Neural progenitor cell (in vitro differentiated cells): ENCODE data around the gene MRPL57. TPM values are rescaled to one million over a fixed set of nuclear protein-coding genes. Genes with fewer than 3 reads are reported as not detected.
"Not testable (repeated sequence)": the region's sequence is repeated elsewhere in the genome, so short reads cannot be mapped to it uniquely, and the experiment has no call there.

Experiments
- DNase-seq: peaks from one replicate; pipeline ENCODE4 v3.0.0-alpha.2; 2016; ENCODE audit warnings: low spot score
- H2AFZ ChIP-seq: fragments of 200-600 bp; sonication (generic); replicated peaks from 2 replicates; pipeline ENCODE4 v1.6.1; 2016; ENCODE audit warnings: antibody characterized with exemption
- H3F3A ChIP-seq: fragments of 200-600 bp; sonication (generic); 2 replicates; pipeline ENCODE4 v1.6.1; 2016; ENCODE audit warnings: antibody characterized with exemption, low read depth
- H3K27ac ChIP-seq: fragments of 200-600 bp; sonication (generic); 2 replicates; pipeline ENCODE4 v1.5.1; 2016; ENCODE audit warnings: mild to moderate bottlenecking
- H3K27me3 ChIP-seq: fragments of 200-600 bp; sonication (generic); 2 replicates; pipeline ENCODE4 v1.6.1; 2016; ENCODE audit warnings: mild to moderate bottlenecking, moderate library complexity
- H3K36me3 ChIP-seq: fragments of 200-600 bp; sonication (generic); 2 replicates; pipeline ENCODE4 v1.5.1; 2016
- H3K4me1 ChIP-seq: fragments of 200-600 bp; sonication (generic); 2 replicates; pipeline ENCODE4 v1.6.1; 2016; ENCODE audit warnings: mixed run types
- H3K4me2 ChIP-seq: fragments of 200-600 bp; sonication (generic); 2 replicates; pipeline ENCODE4 v1.6.1; 2016
- H3K4me3 ChIP-seq: fragments of 200-600 bp; sonication (generic); 2 replicates; pipeline ENCODE4 v1.5.1; 2016
- H3K79me2 ChIP-seq: fragments of 200-600 bp; sonication (generic); 2 replicates; pipeline ENCODE4 v1.6.1; 2016; ENCODE audit warnings: low read depth
- H3K9ac ChIP-seq: fragments of 200-600 bp; sonication (generic); 2 replicates; pipeline ENCODE4 v1.6.1; 2016
- H3K9me3 ChIP-seq: fragments of 200-600 bp; sonication (generic); 2 replicates; pipeline ENCODE4 v1.5.1; 2016; ENCODE audit warnings: low read depth
- H4K20me1 ChIP-seq: fragments of 200-600 bp; sonication (generic); 2 replicates; pipeline ENCODE4 v1.6.1; 2016; ENCODE audit warnings: low read depth
- H3K27ac Mint-ChIP-seq: 3 replicates; pipeline ENCODE4 v1.8.0; 2021; ENCODE audit warnings: mixed read lengths
- H3K27me3 Mint-ChIP-seq: 2 replicates; pipeline ENCODE4 v1.8.0; 2022; ENCODE audit warnings: low read depth, mild to moderate bottlenecking, inconsistent platforms, moderate library complexity, mixed read lengths; ENCODE audit not compliant: insufficient read depth
- H3K36me3 Mint-ChIP-seq: 3 replicates; pipeline ENCODE4 v1.8.0; 2021; ENCODE audit warnings: mixed read lengths
- H3K4me1 Mint-ChIP-seq: 3 replicates; pipeline ENCODE4 v1.8.0; 2021; ENCODE audit warnings: mixed read lengths
- H3K4me3 Mint-ChIP-seq: 3 replicates; pipeline ENCODE4 v1.8.0; 2021; ENCODE audit warnings: mild to moderate bottlenecking, moderate library complexity, mixed read lengths
- H3K9me3 Mint-ChIP-seq: 3 replicates; pipeline ENCODE4 v1.8.0; 2020; ENCODE audit warnings: mixed read lengths
- EZH2 ChIP-seq: fragments of 200-600 bp; sonication (generic); IDR thresholded peaks from 2 replicates; pipeline ENCODE4 v1.6.1; 2017; ENCODE audit warnings: antibody characterized with exemption, mild to moderate bottlenecking, moderate library complexity
- EZH2phosphoT487 ChIP-seq: fragments of 200-600 bp; sonication (generic); IDR thresholded peaks from 2 replicates; pipeline ENCODE4 v1.6.1; 2017; ENCODE audit warnings: antibody characterized with exemption
- total RNA-seq: library from RNA; depleted of rRNA; stranded (reverse); fragments of >200 nt; gene quantifications from 2 replicates; pipeline ENCODE4 v1.2.3, GENCODE V29; 2015; ENCODE audit warnings: low replicate concordance
- TF ChIP-seq, protein P1 (sequence below): fragments of 200-600 bp; sonication (generic); IDR thresholded peaks from 2 replicates; pipeline ENCODE4 v1.5.1; 2017; ENCODE audit warnings: antibody characterized with exemption, mild to moderate bottlenecking

The MRPL57 gene
- total RNA-seq, 1 donor from 2014 or later = 11.4 TPM

- no peaks in the 10 kb centered on the region for H3K79me2 ChIP-seq
- H3K9me3 ChIP-seq = no peaks in the 10 kb centered on the region
- H3K27me3 Mint-ChIP-seq = peaks cover 2% of the 10 kb centered on the region
- H3K27me3 ChIP-seq = no peaks in the 10 kb centered on the region
- no peak for DNase-seq
- no peaks in the 10 kb centered on the region for H4K20me1 ChIP-seq
- no peak overlapping the region for H3K9ac ChIP-seq
- H3K4me3 ChIP-seq = no peak overlapping the region
- H3K4me2 ChIP-seq = no peak overlapping the region
- H3K9me3 Mint-ChIP-seq = peaks cover 21% of the 10 kb centered on the region
- no peaks in the 10 kb centered on the region for H3K4me1 ChIP-seq
- peaks cover 8% of the 10 kb centered on the region for H3K4me1 Mint-ChIP-seq
- H3F3A ChIP-seq = peaks cover 16% of the 10 kb centered on the region
- H3K27ac Mint-ChIP-seq = no peak overlapping the region
- H2AFZ ChIP-seq = no peak overlapping the region
- H3K27ac ChIP-seq = no peak overlapping the region
- TF ChIP-seq, protein P1, sequence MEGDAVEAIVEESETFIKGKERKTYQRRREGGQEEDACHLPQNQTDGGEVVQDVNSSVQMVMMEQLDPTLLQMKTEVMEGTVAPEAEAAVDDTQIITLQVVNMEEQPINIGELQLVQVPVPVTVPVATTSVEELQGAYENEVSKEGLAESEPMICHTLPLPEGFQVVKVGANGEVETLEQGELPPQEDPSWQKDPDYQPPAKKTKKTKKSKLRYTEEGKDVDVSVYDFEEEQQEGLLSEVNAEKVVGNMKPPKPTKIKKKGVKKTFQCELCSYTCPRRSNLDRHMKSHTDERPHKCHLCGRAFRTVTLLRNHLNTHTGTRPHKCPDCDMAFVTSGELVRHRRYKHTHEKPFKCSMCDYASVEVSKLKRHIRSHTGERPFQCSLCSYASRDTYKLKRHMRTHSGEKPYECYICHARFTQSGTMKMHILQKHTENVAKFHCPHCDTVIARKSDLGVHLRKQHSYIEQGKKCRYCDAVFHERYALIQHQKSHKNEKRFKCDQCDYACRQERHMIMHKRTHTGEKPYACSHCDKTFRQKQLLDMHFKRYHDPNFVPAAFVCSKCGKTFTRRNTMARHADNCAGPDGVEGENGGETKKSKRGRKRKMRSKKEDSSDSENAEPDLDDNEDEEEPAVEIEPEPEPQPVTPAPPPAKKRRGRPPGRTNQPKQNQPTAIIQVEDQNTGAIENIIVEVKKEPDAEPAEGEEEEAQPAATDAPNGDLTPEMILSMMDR = no peak
- TF ChIP-seq EZH2 (no peak), EZH2phosphoT487 (no peak)
- peaks cover 4% of the 10 kb centered on the region for H3K36me3 Mint-ChIP-seq
- no peak overlapping the region for H3K4me3 Mint-ChIP-seq
- no peaks in the 10 kb centered on the region for H3K36me3 ChIP-seq
Observed at GRCh38 chr13:21202767-21203531, 26.5 kb downstream of the MRPL57 start.

- Histone ChIP-seq H3K9me3 (no peaks in the 10 kb centered on the region), H3K4me1 (no peaks in the 10 kb centered on the region), H3K4me2 (no peak overlapping the region), H3K27me3 (no peaks in the 10 kb centered on the region), H3F3A (peaks cover 16% of the 10 kb centered on the region), H3K9ac (no peak overlapping the region), H2AFZ (no peak overlapping the region), H3K4me3 (no peak overlapping the region), H3K36me3 (no peaks in the 10 kb centered on the region), H3K27ac (no peak overlapping the region), H4K20me1 (no peaks in the 10 kb centered on the region), H3K79me2 (no peaks in the 10 kb centered on the region)
- peaks cover 14% of the 10 kb centered on the region for H3K9me3 Mint-ChIP-seq
- no peak overlapping the region for H3K4me3 Mint-ChIP-seq
- no peak overlapping the region for H3K27ac Mint-ChIP-seq
- no peak for DNase-seq
- TF ChIP-seq EZH2 = no peak
- TF ChIP-seq EZH2phosphoT487 = no peak
- TF ChIP-seq, protein P1 = no peak
- peaks cover 3% of the 10 kb centered on the region for H3K27me3 Mint-ChIP-seq
- no peaks in the 10 kb centered on the region for H3K36me3 Mint-ChIP-seq
- peaks cover 8% of the 10 kb centered on the region for H3K4me1 Mint-ChIP-seq
Observed at GRCh38 chr13:21208652-21209154, 32.2 kb downstream of the MRPL57 start.

GRCh38 chr13:21212138-21212775 is 35.8 kb downstream of the MRPL57 start:
- H3K4me2 ChIP-seq = no peak overlapping the region
- H2AFZ ChIP-seq = no peak overlapping the region
- H3K4me1 Mint-ChIP-seq = no peaks in the 10 kb centered on the region
- DNase-seq = no peak
- H3K36me3 Mint-ChIP-seq = no peaks in the 10 kb centered on the region
- no peak overlapping the region for H3K4me3 ChIP-seq
- H4K20me1 ChIP-seq = no peaks in the 10 kb centered on the region
- H3K9ac ChIP-seq = no peak overlapping the region
- H3K4me1 ChIP-seq = no peaks in the 10 kb centered on the region
- no peaks in the 10 kb centered on the region for H3K79me2 ChIP-seq
- TF ChIP-seq, protein P1 = no peak
- TF ChIP-seq EZH2phosphoT487 (no peak), EZH2 (no peak)
- peaks cover 11% of the 10 kb centered on the region for H3K9me3 Mint-ChIP-seq
- peaks cover 5% of the 10 kb centered on the region for H3K27me3 Mint-ChIP-seq
- no peak overlapping the region for H3K27ac Mint-ChIP-seq
- H3K9me3 ChIP-seq = no peaks in the 10 kb centered on the region
- H3F3A ChIP-seq = no peaks in the 10 kb centered on the region
- no peaks in the 10 kb centered on the region for H3K36me3 ChIP-seq
- no peaks in the 10 kb centered on the region for H3K27me3 ChIP-seq
- H3K4me3 Mint-ChIP-seq = no peak overlapping the region
- no peak overlapping the region for H3K27ac ChIP-seq

- not testable (repeated sequence) for H3K79me2 ChIP-seq, H2AFZ ChIP-seq, H3K27me3 Mint-ChIP-seq, H3K27me3 ChIP-seq, H4K20me1 ChIP-seq, DNase-seq, H3K36me3 ChIP-seq, H3K27ac ChIP-seq, H3K4me2 ChIP-seq, H3K4me3 Mint-ChIP-seq, H3K9ac ChIP-seq, H3F3A ChIP-seq, H3K4me3 ChIP-seq, H3K27ac Mint-ChIP-seq, H3K9me3 ChIP-seq, H3K4me1 Mint-ChIP-seq, H3K4me1 ChIP-seq, H3K36me3 Mint-ChIP-seq
- H3K9me3 Mint-ChIP-seq = peaks cover 11% of the 10 kb centered on the region
Observed at GRCh38 chr13:21215419-21215818, 39.0 kb downstream of the MRPL57 start.
